Activated T-helper 1 cell treated with anti-CD3 and anti-CD28 coated beads, Interleukin-2, amount 50 U/mL, for 16 hours (primary cell): Measurements from ENCODE around the gene EXOSC7.

Source experiments
- DNase-seq, 2 donors: peaks; one replicate each; pipeline ENCODE4 v3.0.0-alpha.2; 2020; ENCODE audit warnings: low read depth in 1 of 2, low spot score in 1 of 2

Gene EXOSC7

GRCh38 chr3:45021524-45022297 is 45.7 kb downstream of the EXOSC7 start:
- no peak for DNase-seq

- no peak for DNase-seq
These were observed 47.6 kb downstream of the EXOSC7 start for GRCh38 chr3:45023675-45024074.

DNA sequence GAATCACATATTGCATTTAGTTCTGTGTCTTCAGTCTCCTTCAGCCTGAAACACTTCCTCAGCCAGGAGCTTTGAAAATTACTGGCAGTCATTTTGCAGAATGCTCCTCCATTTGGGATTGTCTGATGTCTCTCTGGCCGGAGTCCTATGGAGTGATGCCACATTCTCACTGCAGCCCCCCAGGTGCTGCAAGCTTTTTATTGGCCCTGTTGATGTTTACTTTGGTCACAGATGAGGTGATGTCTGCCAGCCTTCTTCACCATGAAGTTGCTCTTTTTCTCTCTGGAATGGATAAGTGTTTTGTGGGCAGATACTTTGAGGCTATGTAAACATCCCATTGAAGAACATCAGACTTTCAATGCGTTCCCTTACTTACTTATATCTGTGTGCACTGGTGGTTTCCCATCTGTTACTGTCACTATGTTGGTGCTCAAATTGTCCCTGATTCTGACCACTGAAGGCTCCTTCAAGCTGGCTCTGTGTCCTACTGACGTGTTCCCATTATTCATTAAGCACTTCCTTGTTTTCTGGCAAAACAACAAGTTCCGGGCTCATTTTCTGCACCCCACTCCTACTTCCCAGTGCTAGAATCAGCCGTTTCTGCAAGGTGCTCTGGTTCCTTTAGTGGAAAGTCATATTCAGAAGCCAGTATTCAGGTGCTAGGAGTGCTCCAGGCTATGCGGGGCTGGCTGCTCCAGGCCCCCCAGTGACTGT is 48.7 kb downstream of the EXOSC7 start:
- no peak for DNase-seq

- no peak for DNase-seq
These were observed 50.0 kb downstream of the EXOSC7 start, which contains the start of gene CLEC3B for GRCh38 chr3:45026038-45026437. Gene CLEC3B, plus strand, starts transcription at chr3:45026303. Its CDS starts 60 bp downstream, at chr3:45026363.

- no peak for DNase-seq
These were observed 50.9 kb downstream of the EXOSC7 start for GRCh38 chr3:45026957-45027356.

GRCh38 chr3:45027441-45027840 is 51.4 kb downstream of the EXOSC7 start:
- no peak for DNase-seq

GRCh38 chr3:45029216-45029615 is 53.2 kb downstream of the EXOSC7 start:
- no peak for DNase-seq

GRCh38 chr3:45029661-45030060 is 53.6 kb downstream of the EXOSC7 start:
- DNase-seq, result no peak

- no peak for DNase-seq
These were observed 55.5 kb downstream of the EXOSC7 start for GRCh38 chr3:45031531-45031930.

DNA sequence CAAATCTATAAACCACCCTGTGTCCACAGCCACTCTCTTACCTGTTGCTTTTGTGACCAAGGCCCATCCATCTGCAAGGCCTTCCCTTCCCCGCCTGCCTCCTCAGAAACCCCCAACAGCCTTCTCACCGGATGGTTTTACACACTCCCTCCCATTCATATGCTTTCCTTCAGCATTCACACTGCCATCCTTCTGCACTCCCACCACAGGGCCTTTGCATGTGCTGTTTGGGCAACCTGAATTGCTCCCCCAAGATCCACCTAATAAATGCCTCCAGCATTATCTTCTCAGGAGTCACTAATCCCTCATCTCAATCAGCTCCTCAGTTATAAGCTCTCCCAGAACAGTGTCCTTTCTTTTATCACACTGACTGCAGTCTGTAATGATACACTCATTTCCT is 56.1 kb downstream of the EXOSC7 start:
- no peak for DNase-seq

GRCh38 chr3:45033791-45034190 is 57.7 kb downstream of the EXOSC7 start:
- no peak for DNase-seq

DNA sequence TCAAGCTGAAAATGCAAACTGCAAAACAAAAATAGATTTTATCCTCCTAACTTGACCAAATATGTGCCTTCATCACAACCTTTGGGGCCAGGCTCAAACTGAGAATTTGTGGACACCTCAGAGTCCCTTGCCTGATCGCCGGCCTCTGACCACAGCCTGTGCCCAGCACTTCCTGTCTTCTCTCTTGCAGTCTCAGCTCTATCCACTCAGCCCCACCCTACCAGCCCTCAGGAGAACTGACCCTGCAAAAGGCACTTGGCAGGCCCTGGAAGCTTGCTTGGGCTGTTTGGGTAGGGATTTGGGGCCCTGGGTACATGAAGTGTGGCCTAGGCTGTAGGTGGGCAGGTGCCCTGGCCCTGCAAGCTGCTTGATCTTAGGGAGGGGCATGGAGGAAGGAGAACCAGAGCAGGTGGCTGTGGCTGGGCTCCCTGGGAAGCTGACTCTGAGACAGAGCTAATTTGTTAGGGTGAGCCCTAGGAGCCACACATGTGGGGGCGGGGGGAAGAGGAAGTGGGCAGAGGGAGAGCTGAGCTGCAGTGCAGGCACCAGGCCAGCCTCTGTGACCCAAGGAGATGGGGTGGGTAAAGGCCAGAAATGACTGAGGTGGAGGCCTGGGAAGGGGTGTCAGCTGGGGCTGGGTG is 58.7 kb downstream of the EXOSC7 start:
- DNase-seq, result no peak

GRCh38 chr3:45035441-45036301 is 59.6 kb downstream of the EXOSC7 start:
- no peak for DNase-seq

- DNase-seq, result peak; percentile 76 to 77
These were observed 61.8 kb downstream of the EXOSC7 start for GRCh38 chr3:45037720-45038455.

DNA sequence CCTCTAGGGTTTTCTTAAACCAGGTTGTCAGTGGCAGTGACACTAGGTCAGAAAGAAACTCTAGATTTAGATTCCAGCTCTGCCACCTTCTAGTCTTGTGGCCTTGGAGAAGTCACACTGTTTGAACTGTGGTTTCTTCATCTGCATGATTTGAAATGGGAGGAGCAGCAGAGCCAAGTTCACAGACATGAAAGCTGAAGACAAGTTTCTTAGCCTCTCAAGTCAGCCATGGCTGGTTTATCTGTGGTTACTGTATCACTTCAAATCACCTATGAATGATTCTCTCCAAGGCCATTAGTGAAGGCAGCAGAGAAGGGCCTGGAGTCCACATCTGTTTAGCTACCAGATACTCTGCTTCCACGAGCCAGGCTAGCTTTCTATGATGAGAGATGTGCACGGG is 65.6 kb downstream of the EXOSC7 start:
- DNase-seq, result no peak

DNA sequence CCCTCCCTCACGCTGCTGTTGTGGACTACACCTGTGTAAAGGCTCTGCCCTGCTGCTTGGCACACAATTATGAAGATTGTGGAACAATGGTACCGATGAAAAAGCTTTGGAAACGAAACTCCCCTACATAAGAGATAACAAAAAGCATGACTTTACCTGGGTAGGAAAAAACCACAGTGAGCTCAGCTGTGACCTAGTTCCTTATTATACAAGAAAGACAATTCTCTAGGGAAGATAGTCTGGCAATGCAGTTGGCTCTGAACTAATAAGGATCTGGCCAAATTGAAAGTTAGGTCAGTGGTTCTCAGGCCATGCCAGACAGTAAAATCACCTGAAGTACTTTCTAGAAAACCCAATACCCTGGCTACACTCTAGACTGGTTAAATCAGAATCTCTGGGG is 66.1 kb downstream of the EXOSC7 start:
- no peak for DNase-seq

GRCh38 chr3:45043728-45044299 is 67.8 kb downstream of the EXOSC7 start:
- DNase-seq, result no peak

- no peak for DNase-seq
These were observed 72.2 kb downstream of the EXOSC7 start for GRCh38 chr3:45048244-45048643.

DNA sequence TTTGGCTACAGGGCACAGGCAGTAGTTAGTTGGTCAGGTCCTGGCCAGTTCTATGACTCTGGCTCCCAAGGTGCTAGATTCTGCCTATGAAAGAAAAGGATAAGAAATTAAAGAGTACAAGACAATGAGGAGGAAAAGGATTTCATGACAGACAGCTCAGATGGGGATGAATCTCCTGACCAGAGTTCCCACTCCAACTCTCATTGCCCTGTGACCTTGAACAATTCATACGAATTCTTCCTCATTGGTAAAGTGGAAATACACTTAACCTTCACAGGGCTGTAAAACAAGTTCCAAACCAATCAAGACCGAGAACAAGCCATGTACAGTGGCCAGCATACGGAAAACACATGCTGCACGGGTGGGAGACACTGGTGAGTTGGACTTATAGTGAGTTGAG is 73.8 kb downstream of the EXOSC7 start:
- DNase-seq, result no peak

GRCh38 chr3:45051685-45052084 is 75.6 kb downstream of the EXOSC7 start:
- no peak for DNase-seq
